WI38 (cell line): ENCODE data around the gene DUSP15.
"Not testable (repeated sequence)": the region's sequence is repeated elsewhere in the genome, so short reads cannot be mapped to it uniquely, and the experiment has no call there.

Source experiments
- H3K4me3 ChIP-seq: 2 replicates; pipeline ENCODE4 v1.5.1; 2011; ENCODE audit warnings: low read depth, mild to moderate bottlenecking, control low read depth, low read length
- TF ChIP-seq, protein P1 (sequence below): IDR thresholded peaks from 2 replicates; pipeline ENCODE4 v1.5.1; 2012; ENCODE audit warnings: low read depth, mild to moderate bottlenecking, control low read depth, low read length

The DUSP15 gene

DNA sequence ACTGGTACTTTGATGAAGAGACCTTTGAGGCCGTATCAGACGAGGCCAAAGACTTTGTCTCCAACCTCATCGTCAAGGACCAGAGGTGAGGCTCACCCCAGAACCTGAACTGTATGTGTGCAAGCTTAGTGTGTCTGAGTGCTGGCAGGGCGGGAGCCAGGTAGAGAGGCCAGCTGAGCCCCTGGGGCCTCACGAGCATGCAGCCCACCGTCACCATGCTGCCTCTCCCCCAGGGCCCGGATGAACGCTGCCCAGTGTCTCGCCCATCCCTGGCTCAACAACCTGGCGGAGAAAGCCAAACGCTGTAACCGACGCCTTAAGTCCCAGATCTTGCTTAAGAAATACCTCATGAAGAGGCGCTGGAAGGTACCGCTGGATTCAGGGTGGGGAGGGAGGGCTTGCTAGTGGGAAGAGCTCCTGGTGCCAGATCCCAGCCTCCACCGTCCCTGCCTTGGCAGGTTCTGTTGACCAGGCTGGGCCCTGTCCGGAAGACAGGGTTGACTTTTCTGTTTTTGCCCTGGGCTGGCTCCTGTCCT is 38.5 kb downstream of the DUSP15 start:
- no peak overlapping the region for H3K4me3 ChIP-seq
- TF ChIP-seq, protein P1, sequence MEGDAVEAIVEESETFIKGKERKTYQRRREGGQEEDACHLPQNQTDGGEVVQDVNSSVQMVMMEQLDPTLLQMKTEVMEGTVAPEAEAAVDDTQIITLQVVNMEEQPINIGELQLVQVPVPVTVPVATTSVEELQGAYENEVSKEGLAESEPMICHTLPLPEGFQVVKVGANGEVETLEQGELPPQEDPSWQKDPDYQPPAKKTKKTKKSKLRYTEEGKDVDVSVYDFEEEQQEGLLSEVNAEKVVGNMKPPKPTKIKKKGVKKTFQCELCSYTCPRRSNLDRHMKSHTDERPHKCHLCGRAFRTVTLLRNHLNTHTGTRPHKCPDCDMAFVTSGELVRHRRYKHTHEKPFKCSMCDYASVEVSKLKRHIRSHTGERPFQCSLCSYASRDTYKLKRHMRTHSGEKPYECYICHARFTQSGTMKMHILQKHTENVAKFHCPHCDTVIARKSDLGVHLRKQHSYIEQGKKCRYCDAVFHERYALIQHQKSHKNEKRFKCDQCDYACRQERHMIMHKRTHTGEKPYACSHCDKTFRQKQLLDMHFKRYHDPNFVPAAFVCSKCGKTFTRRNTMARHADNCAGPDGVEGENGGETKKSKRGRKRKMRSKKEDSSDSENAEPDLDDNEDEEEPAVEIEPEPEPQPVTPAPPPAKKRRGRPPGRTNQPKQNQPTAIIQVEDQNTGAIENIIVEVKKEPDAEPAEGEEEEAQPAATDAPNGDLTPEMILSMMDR = no peak

DNA sequence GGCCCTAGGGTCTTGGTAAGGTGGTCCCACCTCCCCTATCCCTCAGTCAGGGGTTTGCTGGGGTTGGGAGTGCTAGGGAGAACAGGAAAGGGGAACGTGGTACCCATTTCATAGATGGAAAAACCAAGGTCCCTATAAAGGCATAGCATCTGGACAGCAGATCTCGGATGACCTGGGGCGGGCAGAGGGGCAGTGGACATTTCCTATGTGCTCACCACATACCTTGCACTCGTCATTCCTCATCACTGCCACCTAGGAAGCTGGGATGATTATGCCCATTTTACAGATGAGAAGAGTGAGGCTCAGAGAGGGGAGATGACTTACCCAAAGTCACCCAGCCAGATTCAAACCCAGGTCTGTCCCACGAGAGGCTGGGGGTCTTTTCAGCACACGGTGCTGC is 39.1 kb downstream of the DUSP15 start:
- H3K4me3 ChIP-seq = no peak overlapping the region
- TF ChIP-seq, protein P1 = no peak

DNA sequence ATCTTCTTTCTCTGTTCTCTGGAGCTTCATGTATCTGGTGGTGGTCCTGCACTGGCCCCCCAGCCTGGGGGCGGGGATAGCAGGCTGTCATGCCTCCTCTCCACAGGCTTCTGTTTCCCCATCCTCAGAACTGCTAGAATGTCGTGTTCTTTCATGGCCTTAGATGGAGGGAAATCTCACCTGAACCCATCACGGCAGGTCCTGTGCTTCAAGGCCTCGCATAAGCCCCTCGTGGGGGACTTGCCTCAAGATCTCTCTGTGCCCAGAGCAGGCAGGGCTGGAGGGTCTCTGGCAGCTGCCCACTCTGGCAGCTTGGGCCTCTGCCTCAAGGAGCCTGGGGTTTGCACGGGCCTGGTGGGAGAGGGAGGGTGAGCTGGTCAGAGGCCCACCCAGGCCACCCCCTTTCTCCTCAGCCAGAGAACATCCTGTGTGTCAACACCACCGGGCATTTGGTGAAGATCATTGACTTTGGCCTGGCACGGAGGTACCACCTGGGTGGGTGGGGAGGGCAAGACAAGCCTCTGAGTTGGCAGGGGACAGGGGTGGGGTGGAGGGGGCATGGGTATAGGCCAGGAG is 39.8 kb downstream of the DUSP15 start:
- TF ChIP-seq, protein P1 = no peak
- H3K4me3 ChIP-seq = no peak overlapping the region

DNA sequence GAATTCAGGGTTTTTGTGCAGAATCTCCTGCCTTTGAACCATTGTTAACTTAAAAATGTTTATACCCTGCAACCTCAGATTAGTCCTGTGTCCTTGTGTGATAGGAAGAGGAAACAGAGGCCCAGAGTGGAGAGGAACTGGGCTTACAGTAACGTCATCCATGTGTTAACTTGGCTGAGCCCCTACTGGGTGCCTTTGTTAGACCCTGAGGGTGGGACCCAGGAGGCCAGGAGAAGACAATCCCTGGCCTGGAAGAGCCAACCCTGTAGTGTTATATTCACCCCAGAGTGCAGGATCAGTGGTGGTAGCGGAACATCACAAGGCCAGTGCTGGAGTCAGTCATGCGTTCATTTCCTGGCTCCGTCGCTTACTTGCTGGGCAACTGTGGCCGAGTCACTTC is 40.6 kb downstream of the DUSP15 start:
- H3K4me3 ChIP-seq = no peak overlapping the region

DNA sequence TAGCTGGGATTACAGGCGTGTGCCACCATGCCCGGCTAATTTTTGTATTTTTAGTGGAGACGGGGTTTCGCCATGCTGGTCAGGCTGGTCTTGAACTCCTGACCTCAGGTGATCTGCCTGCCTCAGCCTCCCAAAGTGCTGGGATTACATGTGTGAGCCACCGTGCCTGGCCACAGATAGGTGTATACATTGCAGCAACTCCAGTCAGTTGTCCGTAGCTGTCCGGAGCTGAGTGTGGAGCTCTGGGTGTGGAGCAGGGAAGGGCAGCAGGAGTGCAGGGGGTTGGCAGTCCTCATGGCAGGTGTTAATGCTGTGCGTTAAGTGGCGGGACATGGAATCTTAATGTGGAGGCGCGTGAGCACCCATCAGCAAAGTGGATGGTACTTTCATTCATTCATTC is 42.3 kb downstream of the DUSP15 start:
- not testable (repeated sequence) for H3K4me3 ChIP-seq

More for the DNA sequence above, 40.6 kb downstream of the DUSP15 start:
- TF ChIP-seq, protein P1 = no peak

DNA sequence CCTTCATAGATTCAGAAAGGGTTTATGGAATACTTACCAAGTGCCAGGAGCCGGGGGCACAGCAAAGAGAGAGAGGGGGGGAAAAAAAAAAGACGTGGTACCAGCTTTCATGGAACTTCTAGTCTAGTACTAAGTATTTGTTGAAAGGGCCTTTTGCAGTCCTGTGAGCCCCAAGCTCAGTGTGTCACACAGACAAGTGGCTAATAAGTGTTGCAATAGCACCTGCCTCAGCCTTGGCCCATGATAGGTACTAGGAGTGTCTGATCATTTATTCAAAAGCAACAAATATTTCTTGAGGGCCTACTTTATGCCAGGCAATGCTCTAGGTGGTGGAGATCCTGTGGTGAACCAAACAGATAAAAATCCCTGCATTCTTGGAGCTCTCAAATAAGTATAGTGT is 43.3 kb downstream of the DUSP15 start:
- H3K4me3 ChIP-seq = no peak overlapping the region
- TF ChIP-seq, protein P1 = no peak

DNA sequence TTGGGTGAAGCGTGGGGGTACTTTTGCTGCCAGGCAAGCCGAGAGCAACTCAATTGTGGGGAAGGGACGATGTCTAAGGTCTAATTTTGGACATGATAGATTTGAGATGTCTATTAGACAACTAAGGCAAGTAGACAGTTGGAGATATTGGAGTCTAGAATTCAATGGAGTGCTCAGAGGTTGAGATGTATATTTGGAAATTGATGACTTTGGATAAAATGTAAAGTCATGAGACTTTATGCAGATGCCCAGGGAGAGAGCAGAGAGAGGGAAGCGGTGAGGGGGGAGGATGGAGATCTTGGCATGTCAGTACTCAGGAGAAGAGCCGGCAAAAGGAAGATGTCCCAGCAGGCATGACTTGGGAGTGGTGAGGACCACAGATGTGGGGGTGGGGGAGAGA is 44.3 kb downstream of the DUSP15 start:
- H3K4me3 ChIP-seq = no peak overlapping the region
- TF ChIP-seq, protein P1 = no peak
